Measurements from ENCODE around the gene B9D2.

DNA sequence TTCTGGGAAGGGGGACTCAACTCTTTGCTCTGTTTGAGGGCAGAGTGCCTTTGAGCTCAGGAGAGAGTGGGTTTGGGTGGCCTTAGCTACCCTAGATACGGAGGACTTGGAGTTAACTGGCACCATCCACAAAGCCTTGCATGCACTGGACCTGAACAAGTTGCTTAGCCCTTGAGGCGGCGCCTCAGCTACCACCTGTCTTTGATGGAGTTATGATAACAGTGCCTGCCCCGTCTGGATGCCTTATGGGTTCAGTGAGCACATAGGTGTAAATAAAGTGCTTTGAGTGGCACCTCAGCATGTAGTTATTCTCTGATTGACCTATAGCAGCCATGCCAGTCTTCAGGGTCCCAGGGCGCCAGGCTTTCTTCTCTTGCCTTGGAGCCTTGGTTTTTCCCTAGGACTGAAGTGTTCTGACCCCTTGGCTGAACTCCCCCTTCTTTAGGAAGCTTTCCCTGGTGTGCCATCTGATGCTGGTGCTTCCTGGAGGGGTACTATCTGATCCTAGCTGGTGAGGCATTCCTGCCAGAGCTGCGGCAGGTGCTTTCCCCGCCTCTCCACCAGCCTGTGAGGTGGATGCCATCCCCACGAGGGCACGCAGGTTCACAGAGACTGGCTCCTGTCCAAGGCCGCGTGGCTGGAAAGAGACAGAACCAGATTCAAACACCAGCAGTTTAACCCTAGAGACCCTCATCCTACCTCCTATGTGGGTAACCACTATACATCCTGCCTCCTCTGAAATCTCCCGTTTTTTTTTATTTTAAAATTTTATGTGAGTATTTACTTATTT lies 39.4 kb upstream of the B9D2 start:
- TF ChIP-seq, protein P1, sequence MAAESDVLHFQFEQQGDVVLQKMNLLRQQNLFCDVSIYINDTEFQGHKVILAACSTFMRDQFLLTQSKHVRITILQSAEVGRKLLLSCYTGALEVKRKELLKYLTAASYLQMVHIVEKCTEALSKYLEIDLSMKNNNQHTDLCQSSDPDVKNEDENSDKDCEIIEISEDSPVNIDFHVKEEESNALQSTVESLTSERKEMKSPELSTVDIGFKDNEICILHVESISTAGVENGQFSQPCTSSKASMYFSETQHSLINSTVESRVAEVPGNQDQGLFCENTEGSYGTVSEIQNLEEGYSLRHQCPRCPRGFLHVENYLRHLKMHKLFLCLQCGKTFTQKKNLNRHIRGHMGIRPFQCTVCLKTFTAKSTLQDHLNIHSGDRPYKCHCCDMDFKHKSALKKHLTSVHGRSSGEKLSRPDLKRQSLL (tag by site-specific recombination; IDR thresholded peaks at IDR 0.05), result no peak
- TF ChIP-seq GLI2 (tag by site-specific recombination; IDR thresholded peaks at IDR 0.05; ENCODE audit: borderline replicate concordance, low read depth) (no peak), ZNF16 (tag by site-specific recombination; IDR thresholded peaks at IDR 0.05; ENCODE audit: low read depth) (no peak), ZNF621 (tag by site-specific recombination; IDR thresholded peaks at IDR 0.05) (no peak), OSR2 (tag by site-specific recombination; IDR thresholded peaks at IDR 0.05) (no peak), ZNF24 (tag by site-specific recombination; IDR thresholded peaks at IDR 0.05) (no peak), ZFP41 (tag by site-specific recombination; IDR thresholded peaks at IDR 0.05; ENCODE audit: borderline replicate concordance) (no peak), ZBTB7A (tag by site-specific recombination; IDR thresholded peaks at IDR 0.05; ENCODE audit: low read depth) (no peak), KLF16 (tag by site-specific recombination; IDR thresholded peaks at IDR 0.05) (no peak), ZBTB1 (tag by site-specific recombination; IDR thresholded peaks at IDR 0.05) (no peak), BCL11B (tag by site-specific recombination; IDR thresholded peaks at IDR 0.05; ENCODE audit: low read depth) (no peak)
- TF ChIP-seq, protein P2, sequence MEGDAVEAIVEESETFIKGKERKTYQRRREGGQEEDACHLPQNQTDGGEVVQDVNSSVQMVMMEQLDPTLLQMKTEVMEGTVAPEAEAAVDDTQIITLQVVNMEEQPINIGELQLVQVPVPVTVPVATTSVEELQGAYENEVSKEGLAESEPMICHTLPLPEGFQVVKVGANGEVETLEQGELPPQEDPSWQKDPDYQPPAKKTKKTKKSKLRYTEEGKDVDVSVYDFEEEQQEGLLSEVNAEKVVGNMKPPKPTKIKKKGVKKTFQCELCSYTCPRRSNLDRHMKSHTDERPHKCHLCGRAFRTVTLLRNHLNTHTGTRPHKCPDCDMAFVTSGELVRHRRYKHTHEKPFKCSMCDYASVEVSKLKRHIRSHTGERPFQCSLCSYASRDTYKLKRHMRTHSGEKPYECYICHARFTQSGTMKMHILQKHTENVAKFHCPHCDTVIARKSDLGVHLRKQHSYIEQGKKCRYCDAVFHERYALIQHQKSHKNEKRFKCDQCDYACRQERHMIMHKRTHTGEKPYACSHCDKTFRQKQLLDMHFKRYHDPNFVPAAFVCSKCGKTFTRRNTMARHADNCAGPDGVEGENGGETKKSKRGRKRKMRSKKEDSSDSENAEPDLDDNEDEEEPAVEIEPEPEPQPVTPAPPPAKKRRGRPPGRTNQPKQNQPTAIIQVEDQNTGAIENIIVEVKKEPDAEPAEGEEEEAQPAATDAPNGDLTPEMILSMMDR (tag by site-specific recombination; IDR thresholded peaks at IDR 0.05), result no peak
- TF ChIP-seq, protein P3, sequence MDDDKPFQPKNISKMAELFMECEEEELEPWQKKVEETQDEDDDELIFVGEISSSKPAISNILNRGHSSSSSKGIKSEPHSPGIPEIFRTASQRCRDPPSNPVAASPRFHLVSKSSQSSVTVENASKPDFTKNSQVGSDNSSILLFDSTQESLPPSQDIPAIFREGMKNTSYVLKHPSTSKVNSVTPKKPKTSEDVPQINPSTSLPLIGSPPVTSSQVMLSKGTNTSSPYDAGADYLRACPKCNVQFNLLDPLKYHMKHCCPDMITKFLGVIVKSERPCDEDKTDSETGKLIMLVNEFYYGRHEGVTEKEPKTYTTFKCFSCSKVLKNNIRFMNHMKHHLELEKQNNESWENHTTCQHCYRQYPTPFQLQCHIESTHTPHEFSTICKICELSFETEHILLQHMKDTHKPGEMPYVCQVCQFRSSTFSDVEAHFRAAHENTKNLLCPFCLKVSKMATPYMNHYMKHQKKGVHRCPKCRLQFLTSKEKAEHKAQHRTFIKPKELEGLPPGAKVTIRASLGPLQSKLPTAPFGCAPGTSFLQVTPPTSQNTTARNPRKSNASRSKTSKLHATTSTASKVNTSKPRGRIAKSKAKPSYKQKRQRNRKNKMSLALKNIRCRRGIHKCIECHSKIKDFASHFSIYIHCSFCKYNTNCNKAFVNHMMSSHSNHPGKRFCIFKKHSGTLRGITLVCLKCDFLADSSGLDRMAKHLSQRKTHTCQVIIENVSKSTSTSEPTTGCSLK (tag by site-specific recombination; IDR thresholded peaks at IDR 0.05), result no peak
- TF ChIP-seq, protein P4, sequence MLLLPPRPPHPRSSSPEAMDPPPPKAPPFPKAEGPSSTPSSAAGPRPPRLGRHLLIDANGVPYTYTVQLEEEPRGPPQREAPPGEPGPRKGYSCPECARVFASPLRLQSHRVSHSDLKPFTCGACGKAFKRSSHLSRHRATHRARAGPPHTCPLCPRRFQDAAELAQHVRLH (tag by site-specific recombination; IDR thresholded peaks at IDR 0.05), result no peak
